Left lung (tissue), 10 donors: Measurements from ENCODE around the gene KRTAP20-4. TPM values are rescaled to one million over a fixed set of nuclear protein-coding genes. Genes with fewer than 3 reads are reported as not detected.

Source experiments
- ATAC-seq: fragments of 200-7000 bp; cut with Tn5 transposase; one replicate; pipeline ENCODE4 v1.9.1; 2020; ENCODE audit warnings: moderate library complexity
- DNase-seq, 4 donors: peaks; one replicate each; pipeline ENCODE4 v3.0.0-alpha.2; 2013 to 2020
- H3K27ac ChIP-seq, 2 donors: fragments of 200-600 bp; sonication (generic) in 1 of 2; one replicate each; pipeline versions ENCODE4 v1.5.0 to v1.8.0; 2020 to 2021
- H3K27me3 ChIP-seq, 2 donors: fragments of 200-600 bp; sonication (generic) in 1 of 2; one replicate each; pipeline versions ENCODE4 v1.5.0 to v1.8.0; 2020 to 2021
- H3K36me3 ChIP-seq, 2 donors: fragments of 200-600 bp; sonication (generic) in 1 of 2; one replicate each; pipeline versions ENCODE4 v1.5.0 to v1.8.0; 2020 to 2021
- H3K4me1 ChIP-seq, 2 donors: fragments of 200-600 bp; one replicate each; pipeline ENCODE4 v1.8.0; 2021
- H3K4me3 ChIP-seq, 2 donors: fragments of 200-600 bp; sonication (generic) in 1 of 2; one replicate each; pipeline versions ENCODE4 v1.5.0 to v1.8.0; 2020 to 2021; ENCODE audit warnings: mild to moderate bottlenecking in 1 of 2
- H3K9me3 ChIP-seq, 2 donors: fragments of 200-600 bp; sonication (generic) in 1 of 2; one replicate each; pipeline versions ENCODE4 v1.5.0 to v1.8.0; 2020 to 2021
- CTCF ChIP-seq, 2 donors: fragments of 200-600 bp; sonication (generic) in 1 of 2; IDR thresholded peaks; one replicate each; pipeline versions ENCODE4 v1.5.0 to v1.8.0; 2021; ENCODE audit warnings: antibody characterized with exemption in 2 of 2
- intact Hi-C, 2 donors: fragments of 100-400 bp; cut with DNase I; formaldehyde crosslinking; loops; one replicate each; pipeline versions ENCODE4 v1.11.2 to v1.14.2; 2022
- polyA plus RNA-seq, 6 donors: library from polyadenylated mRNA; unstranded; fragments of 120-200 nt; gene quantifications; one replicate each; pipeline ENCODE4 v1.2.1, GENCODE V29; 2013; ENCODE audit not compliant: insufficient read length in 6 of 6
- total RNA-seq, 2 donors: library from RNA; stranded (reverse); fragmentation: NEBNext Ultra II Directional; extraction: Animal tissue kit (Norgen Biotek cat#: 25700); gene quantifications; one replicate each; pipeline ENCODE4 v1.2.1, GENCODE V29; 2021
- donor health status: DM: no; HTN: yes; CAD: no.
- donor health status: DM: no; HTN: no; CAD: no.

KRTAP20-4 gene
- total and polyA plus RNA-seq, 8 donors = not detected

GRCh38 chr21:30612132-30612531, 8.3 kb upstream of the KRTAP20-4 start:
- H3K4me1 ChIP-seq = no peaks in the 10 kb centered on the region
- peaks cover 0 to 2% of the 10 kb centered on the region in 2 donors for H3K9me3 ChIP-seq
- TF ChIP-seq CTCF (IDR thresholded peaks at IDR 0.05) = no peak
- intact Hi-C loops = no loop called here
- no peaks in the 10 kb centered on the region for H3K36me3 ChIP-seq
- no peak for ATAC-seq
- no peak for DNase-seq
- H3K4me3 ChIP-seq = no peak overlapping the region
- no peaks in the 10 kb centered on the region for H3K27me3 ChIP-seq
- H3K27ac ChIP-seq = no peak overlapping the region

GRCh38 chr21:30613836-30614235, 6.6 kb upstream of the KRTAP20-4 start, which contains the start of gene KRTAP6-1:
TSS of gene KRTAP6-1 (minus strand) at chr21:30613930. CDS start at chr21:30613904, 26 bp downstream.
- no peak for ATAC-seq
- Histone ChIP-seq H3K27me3 (no peaks in the 10 kb centered on the region), H3K9me3 (peaks cover 0 to 2% of the 10 kb centered on the region in 2 donors), H3K4me1 (no peaks in the 10 kb centered on the region), H3K27ac (no peak within 1 kb of the TSS), H3K4me3 (no peak within 1 kb of the TSS), H3K36me3 (no peaks in the 10 kb centered on the region)
- intact Hi-C loops = no loop called here
- TF ChIP-seq CTCF (IDR thresholded peaks at IDR 0.05) = no peak
- DNase-seq = no peak

GRCh38 chr21:30615199-30615598, 5.2 kb upstream of the KRTAP20-4 start:
- Histone ChIP-seq H3K4me1 (no peaks in the 10 kb centered on the region), H3K27me3 (no peaks in the 10 kb centered on the region), H3K27ac (no peak overlapping the region), H3K36me3 (no peaks in the 10 kb centered on the region), H3K4me3 (no peak overlapping the region), H3K9me3 (peaks cover 0 to 2% of the 10 kb centered on the region in 2 donors)
- no peak for DNase-seq
- TF ChIP-seq CTCF (IDR thresholded peaks at IDR 0.05) = no peak
- intact Hi-C loops = no loop called here
- no peak for ATAC-seq

- Histone ChIP-seq H3K9me3 (peaks cover 0 to 1% of the 10 kb centered on the region in 2 donors), H3K27ac (no peak within 1 kb of the TSS), H3K27me3 (no peaks in the 10 kb centered on the region), H3K36me3 (no peaks in the 10 kb centered on the region), H3K4me1 (no peaks in the 10 kb centered on the region), H3K4me3 (no peak within 1 kb of the TSS)
- intact Hi-C loops = no loop called here
- DNase-seq (no peak), ATAC-seq (no peak)
- TF ChIP-seq CTCF (IDR thresholded peaks at IDR 0.05) = no peak
Measured at GRCh38 chr21:30616125-30616524, 4.3 kb upstream of the KRTAP20-4 start, which contains the start of gene KRTAP20-1. TSS of gene KRTAP20-1 (plus strand) at chr21:30616425. CDS start at chr21:30616455, 30 bp downstream.

- intact Hi-C loops = no loop called here
- no peak overlapping the region for H3K27ac ChIP-seq
- no peaks in the 10 kb centered on the region for H3K36me3 ChIP-seq
- peaks cover 0 to 6% of the 10 kb centered on the region in 2 donors for H3K9me3 ChIP-seq
- H3K4me1 ChIP-seq = no peaks in the 10 kb centered on the region
- no peaks in the 10 kb centered on the region for H3K27me3 ChIP-seq
- H3K4me3 ChIP-seq = no peak overlapping the region
- no peak for TF ChIP-seq CTCF (IDR thresholded peaks at IDR 0.05)
- no peak for ATAC-seq
- no peak for DNase-seq
Measured at GRCh38 chr21:30620080-30620479, 347 bp upstream of the KRTAP20-4 start.
